OCI-LY1 (cell line): Measurements from ENCODE around the gene CNNM3.

Source experiments
- EZH2 ChIP-seq: fragments of 200-600 bp; sonication (generic), shearing (Covaris generic); IDR thresholded peaks from 2 replicates; pipeline ENCODE4 v1.8.0; 2017; ENCODE audit warnings: borderline replicate concordance, mixed run types, mild to moderate bottlenecking, antibody characterized with exemption, low read length, moderate library complexity, mixed read lengths
- TF ChIP-seq, protein P1 (sequence below): fragments of 200-600 bp; sonication (generic), shearing (Covaris generic); IDR thresholded peaks from 2 replicates; pipeline ENCODE4 v1.5.1; 2017; ENCODE audit warnings: mild to moderate bottlenecking, antibody characterized with exemption, low read length, moderate library complexity, mixed read lengths

DNA sequence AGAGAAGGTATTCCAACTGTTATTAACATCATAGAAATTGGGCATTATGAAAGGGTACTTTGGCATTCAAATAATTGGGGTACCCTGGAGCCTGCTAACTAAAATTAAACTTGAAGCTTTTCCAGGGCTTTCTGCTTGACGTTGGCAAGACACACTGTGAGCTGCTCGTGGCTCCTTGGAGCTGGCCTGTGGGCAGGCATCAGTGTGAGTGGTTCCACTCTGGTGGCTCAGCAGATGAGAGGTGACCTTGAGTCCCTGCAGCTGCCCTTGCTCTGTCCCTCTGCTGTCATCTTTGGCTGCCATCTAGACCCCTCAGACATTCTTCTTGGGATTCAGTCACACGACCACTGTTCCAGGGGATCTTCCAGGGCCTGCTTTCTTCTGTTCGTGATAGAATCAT is 6.7 kb downstream of the CNNM3 start:
- TF ChIP-seq, protein P1, sequence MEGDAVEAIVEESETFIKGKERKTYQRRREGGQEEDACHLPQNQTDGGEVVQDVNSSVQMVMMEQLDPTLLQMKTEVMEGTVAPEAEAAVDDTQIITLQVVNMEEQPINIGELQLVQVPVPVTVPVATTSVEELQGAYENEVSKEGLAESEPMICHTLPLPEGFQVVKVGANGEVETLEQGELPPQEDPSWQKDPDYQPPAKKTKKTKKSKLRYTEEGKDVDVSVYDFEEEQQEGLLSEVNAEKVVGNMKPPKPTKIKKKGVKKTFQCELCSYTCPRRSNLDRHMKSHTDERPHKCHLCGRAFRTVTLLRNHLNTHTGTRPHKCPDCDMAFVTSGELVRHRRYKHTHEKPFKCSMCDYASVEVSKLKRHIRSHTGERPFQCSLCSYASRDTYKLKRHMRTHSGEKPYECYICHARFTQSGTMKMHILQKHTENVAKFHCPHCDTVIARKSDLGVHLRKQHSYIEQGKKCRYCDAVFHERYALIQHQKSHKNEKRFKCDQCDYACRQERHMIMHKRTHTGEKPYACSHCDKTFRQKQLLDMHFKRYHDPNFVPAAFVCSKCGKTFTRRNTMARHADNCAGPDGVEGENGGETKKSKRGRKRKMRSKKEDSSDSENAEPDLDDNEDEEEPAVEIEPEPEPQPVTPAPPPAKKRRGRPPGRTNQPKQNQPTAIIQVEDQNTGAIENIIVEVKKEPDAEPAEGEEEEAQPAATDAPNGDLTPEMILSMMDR, result no peak
- no peak for TF ChIP-seq EZH2
